Body of pancreas (tissue), 4 donors: ENCODE measurements around the gene CLRN2.

Source experiments
- CTCF ChIP-seq, 7 experiments: fragments of 450-650 bp in 4 of 7; fragments of 200-600 bp in 3 of 7; sonication (generic) in 3 of 7; IDR thresholded peaks; one replicate each; pipeline ENCODE4 v1.5.1; 2016 to 2019; ENCODE audit warnings: antibody characterized with exemption in 7 of 7
- POLR2A ChIP-seq, 3 donors: fragments of 450-650 bp; IDR thresholded peaks; one replicate each; pipeline ENCODE4 v1.6.1; 2016; ENCODE audit warnings: antibody characterized with exemption in 3 of 3, mild to moderate bottlenecking in 2 of 3

GRCh38 chr4:17510582-17510981 is 4.4 kb upstream of the CLRN2 start:
- TF ChIP-seq CTCF (IDR thresholded peaks at IDR 0.05) (no peak), POLR2A (IDR thresholded peaks at IDR 0.05) (no peak)
